Osteocyte (in vitro differentiated cells): ENCODE measurements around the gene CLDN11. TPM values are rescaled to one million over a fixed set of nuclear protein-coding genes. Genes with fewer than 3 reads are reported as not detected.

Experiments
- DNase-seq: peaks from one replicate; pipeline ENCODE4 v3.0.0; 2021; ENCODE audit warnings: mixed read lengths; ENCODE audit not compliant: unreplicated experiment; ENCODE audit errors: extremely low spot score
- H3K27ac Mint-ChIP-seq: one replicate; pipeline ENCODE4 v1.8.0; 2021; ENCODE audit warnings: mild to moderate bottlenecking, mixed read lengths; ENCODE audit not compliant: unreplicated experiment
- H3K27me3 Mint-ChIP-seq: one replicate; pipeline ENCODE4 v1.8.0; 2021; ENCODE audit warnings: mixed read lengths; ENCODE audit not compliant: unreplicated experiment
- H3K36me3 Mint-ChIP-seq: one replicate; pipeline ENCODE4 v1.8.0; 2021; ENCODE audit warnings: mixed read lengths; ENCODE audit not compliant: unreplicated experiment
- H3K4me1 Mint-ChIP-seq: one replicate; pipeline ENCODE4 v1.8.0; 2021; ENCODE audit warnings: mixed read lengths; ENCODE audit not compliant: unreplicated experiment
- H3K4me3 Mint-ChIP-seq: one replicate; pipeline ENCODE4 v1.8.0; 2021; ENCODE audit warnings: mild to moderate bottlenecking, moderate library complexity, mixed read lengths; ENCODE audit not compliant: unreplicated experiment
- H3K9me3 Mint-ChIP-seq: one replicate; pipeline ENCODE4 v1.8.0; 2021; ENCODE audit warnings: mixed read lengths; ENCODE audit not compliant: unreplicated experiment
- total RNA-seq: library from RNA; stranded (reverse); gene quantifications from 2 replicates; pipeline ENCODE4 v1.2.1, GENCODE V29; 2021
- TF ChIP-seq, protein P1 (sequence below): fragments of 200-600 bp; sonication (generic); IDR thresholded peaks from 2 replicates; pipeline ENCODE4 v1.5.0; 2021; ENCODE audit warnings: antibody characterized with exemption, mild to moderate bottlenecking, moderate library complexity

The CLDN11 gene
- total RNA-seq, 1 donor from 2014 or later, result 13.8 TPM

DNA sequence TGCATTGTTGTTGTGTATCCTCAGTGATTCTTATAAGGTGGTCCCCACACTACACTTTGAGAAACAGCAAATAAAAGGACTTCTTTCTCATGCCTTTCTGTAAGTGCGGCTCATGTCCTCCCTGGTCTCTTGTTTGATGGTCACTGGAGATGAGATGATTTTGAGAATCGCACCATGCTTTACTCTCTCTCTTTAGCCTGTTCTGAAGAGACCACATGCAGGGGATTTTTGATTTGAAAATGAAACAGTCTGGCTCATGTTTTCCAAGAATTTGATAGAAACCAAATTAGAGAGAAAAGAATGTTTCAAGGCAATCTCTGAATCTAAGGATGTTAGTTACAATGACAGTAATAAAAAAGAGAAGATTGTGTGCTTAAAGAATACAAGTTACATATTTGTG is 18.0 kb downstream of the CLDN11 start:
- no peak overlapping the region for H3K27ac Mint-ChIP-seq
- no peak for DNase-seq
- H3K27me3 Mint-ChIP-seq, result no peaks in the 10 kb centered on the region
- no peaks in the 10 kb centered on the region for H3K9me3 Mint-ChIP-seq
- H3K36me3 Mint-ChIP-seq, result peaks cover 4% of the 10 kb centered on the region
- no peak overlapping the region for H3K4me3 Mint-ChIP-seq
- TF ChIP-seq, protein P1, sequence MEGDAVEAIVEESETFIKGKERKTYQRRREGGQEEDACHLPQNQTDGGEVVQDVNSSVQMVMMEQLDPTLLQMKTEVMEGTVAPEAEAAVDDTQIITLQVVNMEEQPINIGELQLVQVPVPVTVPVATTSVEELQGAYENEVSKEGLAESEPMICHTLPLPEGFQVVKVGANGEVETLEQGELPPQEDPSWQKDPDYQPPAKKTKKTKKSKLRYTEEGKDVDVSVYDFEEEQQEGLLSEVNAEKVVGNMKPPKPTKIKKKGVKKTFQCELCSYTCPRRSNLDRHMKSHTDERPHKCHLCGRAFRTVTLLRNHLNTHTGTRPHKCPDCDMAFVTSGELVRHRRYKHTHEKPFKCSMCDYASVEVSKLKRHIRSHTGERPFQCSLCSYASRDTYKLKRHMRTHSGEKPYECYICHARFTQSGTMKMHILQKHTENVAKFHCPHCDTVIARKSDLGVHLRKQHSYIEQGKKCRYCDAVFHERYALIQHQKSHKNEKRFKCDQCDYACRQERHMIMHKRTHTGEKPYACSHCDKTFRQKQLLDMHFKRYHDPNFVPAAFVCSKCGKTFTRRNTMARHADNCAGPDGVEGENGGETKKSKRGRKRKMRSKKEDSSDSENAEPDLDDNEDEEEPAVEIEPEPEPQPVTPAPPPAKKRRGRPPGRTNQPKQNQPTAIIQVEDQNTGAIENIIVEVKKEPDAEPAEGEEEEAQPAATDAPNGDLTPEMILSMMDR, result no peak
- H3K4me1 Mint-ChIP-seq, result no peaks in the 10 kb centered on the region

DNA sequence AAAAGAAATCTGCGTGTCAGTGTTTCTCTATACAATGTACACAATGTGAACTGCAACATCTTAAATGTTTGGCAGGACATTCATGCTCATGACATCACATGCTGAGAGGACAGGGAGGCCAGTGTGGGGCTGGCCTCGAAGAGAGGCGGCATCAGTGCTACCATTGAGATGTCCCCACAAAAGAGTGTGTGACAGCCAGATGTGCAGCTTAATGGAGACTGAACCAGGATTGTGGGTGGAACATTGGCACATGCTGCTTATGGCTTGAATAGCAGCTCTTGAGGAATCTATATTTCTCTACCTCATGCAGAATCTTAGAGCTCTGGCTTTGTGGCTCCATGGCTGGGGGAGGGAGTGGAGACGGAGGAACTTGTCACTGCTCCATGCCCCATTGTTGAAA is 18.5 kb downstream of the CLDN11 start:
- peaks cover 4% of the 10 kb centered on the region for H3K36me3 Mint-ChIP-seq
- TF ChIP-seq, protein P1, result no peak
- H3K4me1 Mint-ChIP-seq, result no peaks in the 10 kb centered on the region
- no peaks in the 10 kb centered on the region for H3K9me3 Mint-ChIP-seq
- no peaks in the 10 kb centered on the region for H3K27me3 Mint-ChIP-seq
- no peak overlapping the region for H3K4me3 Mint-ChIP-seq
- no peak overlapping the region for H3K27ac Mint-ChIP-seq
- no peak for DNase-seq

DNA sequence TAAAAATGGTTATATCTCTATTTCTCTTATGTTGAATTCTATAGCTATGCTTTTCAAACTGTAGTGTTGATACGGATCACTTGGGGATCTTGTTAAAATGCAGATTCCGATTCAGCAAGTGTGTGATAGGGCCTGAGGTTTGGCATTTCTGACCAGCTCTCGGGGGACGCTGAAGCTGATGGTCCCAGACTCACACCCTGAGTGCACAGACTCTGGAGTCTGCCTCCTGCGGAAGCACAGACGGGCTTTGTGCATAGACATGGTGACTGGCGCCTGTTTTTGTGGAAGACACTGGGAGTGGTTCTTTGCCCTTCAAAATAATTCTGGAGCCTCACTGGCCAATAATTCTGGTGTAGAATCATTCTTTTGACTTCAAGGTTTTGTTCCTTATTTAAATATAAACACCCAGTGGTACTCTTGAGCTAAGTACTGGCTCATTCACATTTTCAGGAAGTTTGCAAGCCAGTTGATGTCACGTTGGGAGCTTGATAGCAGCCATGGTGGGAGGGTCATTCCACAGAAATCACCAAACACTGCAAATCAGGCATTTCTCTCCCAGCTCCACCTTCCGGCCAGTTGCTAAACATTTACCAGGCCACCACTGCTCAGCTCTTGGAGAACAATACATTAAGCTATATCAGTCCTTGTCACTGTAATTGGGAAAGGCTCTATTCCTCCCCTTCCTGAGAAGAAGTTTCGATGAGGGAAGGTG is 19.2 kb downstream of the CLDN11 start:
- H3K27me3 Mint-ChIP-seq, result no peaks in the 10 kb centered on the region

DNA sequence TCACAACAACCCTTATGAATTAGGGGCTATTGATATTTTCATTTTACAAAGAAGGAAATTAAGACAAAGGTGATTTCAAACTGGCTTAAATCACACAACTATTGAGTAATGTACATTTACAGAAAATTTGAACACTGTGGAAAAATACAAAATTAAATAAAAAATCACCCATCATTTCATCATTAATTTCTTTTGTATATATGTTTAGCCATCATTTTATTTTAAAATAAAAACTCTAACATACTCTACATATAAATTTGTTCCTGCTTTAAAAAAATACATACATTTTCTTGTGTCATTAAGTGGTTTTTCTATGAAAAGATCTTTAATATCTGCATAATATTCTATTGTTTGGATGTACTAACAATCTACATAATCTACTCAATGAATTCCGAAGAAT is 20.2 kb downstream of the CLDN11 start:
- H3K27ac Mint-ChIP-seq, result no peak overlapping the region
- no peak for DNase-seq
- no peak overlapping the region for H3K4me3 Mint-ChIP-seq
- H3K27me3 Mint-ChIP-seq, result no peaks in the 10 kb centered on the region
- H3K9me3 Mint-ChIP-seq, result no peaks in the 10 kb centered on the region
- TF ChIP-seq, protein P1, result no peak
- H3K4me1 Mint-ChIP-seq, result no peaks in the 10 kb centered on the region
- peaks cover under 1% of the 10 kb centered on the region for H3K36me3 Mint-ChIP-seq

More for the DNA sequence above, 19.2 kb downstream of the CLDN11 start:
- peaks cover 4% of the 10 kb centered on the region for H3K36me3 Mint-ChIP-seq
- H3K27ac Mint-ChIP-seq, result no peak overlapping the region
- TF ChIP-seq, protein P1, result no peak
- no peak for DNase-seq
- no peak overlapping the region for H3K4me3 Mint-ChIP-seq
- no peaks in the 10 kb centered on the region for H3K4me1 Mint-ChIP-seq
- no peaks in the 10 kb centered on the region for H3K9me3 Mint-ChIP-seq

DNA sequence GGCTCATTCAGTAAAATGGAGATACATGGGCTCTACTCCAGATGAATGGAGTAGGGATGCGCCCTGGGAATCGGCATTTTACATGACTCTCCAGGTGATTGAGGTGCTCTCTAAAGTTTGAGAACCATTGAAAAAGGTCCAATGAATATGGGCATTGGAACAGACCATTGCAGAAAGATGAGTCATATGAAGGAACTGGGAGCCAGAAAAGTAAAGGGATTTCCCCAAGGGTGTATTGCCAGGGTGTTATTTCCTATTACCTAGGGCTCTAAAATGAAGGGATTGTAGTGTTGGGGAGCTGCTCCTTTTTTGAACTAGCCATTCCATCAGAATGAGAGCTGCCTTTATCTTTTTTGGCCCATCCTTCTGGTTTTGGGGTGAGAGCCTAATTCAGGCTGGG is 21.7 kb downstream of the CLDN11 start:
- no peak for DNase-seq
- Mint-ChIP-seq H3K9me3 (no peaks in the 10 kb centered on the region), H3K4me1 (no peaks in the 10 kb centered on the region), H3K27ac (no peak overlapping the region), H3K36me3 (no peaks in the 10 kb centered on the region), H3K27me3 (no peaks in the 10 kb centered on the region), H3K4me3 (no peak overlapping the region)
- TF ChIP-seq, protein P1, result no peak
